Ectodermal cell (in vitro differentiated cells): Measurements from ENCODE around the gene LUM. TPM values are rescaled to one million over a fixed set of nuclear protein-coding genes. Genes with fewer than 3 reads are reported as not detected.

Experiments used
- H3K27ac ChIP-seq: 2 replicates; pipeline ENCODE4 v1.7.0; 2013; ENCODE audit warnings: mild to moderate bottlenecking, low read depth, low read length; ENCODE audit not compliant: insufficient read depth, poor library complexity, severe bottlenecking
- H3K27me3 ChIP-seq: 2 replicates; pipeline ENCODE4 v1.7.0; 2013; ENCODE audit warnings: mild to moderate bottlenecking, low read length; ENCODE audit not compliant: insufficient read depth, control insufficient read depth, poor library complexity, severe bottlenecking
- H3K36me3 ChIP-seq: one replicate; pipeline ENCODE4 v1.7.0; 2013; ENCODE audit warnings: low read length; ENCODE audit not compliant: control insufficient read depth, insufficient read depth
- H3K4me1 ChIP-seq: one replicate; pipeline ENCODE4 v1.7.0; 2013; ENCODE audit warnings: low read length; ENCODE audit not compliant: control insufficient read depth, insufficient read depth
- H3K4me3 ChIP-seq: 2 replicates; pipeline ENCODE4 v1.7.0; 2013; ENCODE audit warnings: low read depth, low read length, control low read depth; ENCODE audit not compliant: insufficient read depth
- H3K9me3 ChIP-seq: 2 replicates; pipeline ENCODE4 v1.7.0; 2013; ENCODE audit warnings: mild to moderate bottlenecking, low read length, moderate library complexity; ENCODE audit not compliant: control insufficient read depth
- WGBS, 2 experiments: methylation state at CpG; one replicate each; pipeline ENCODE4 v1.1.7; 2013; ENCODE audit warnings: missing lambda C conversion rate in 2 of 2; 5-methylcytosine and 5-hydroxymethylcytosine counted together
- polyA plus RNA-seq, 4 experiments: library from polyadenylated mRNA; stranded (reverse); fragments of 50-300 nt; gene quantifications; one replicate each; pipeline ENCODE4 v1.2.3, GENCODE V29; 2013

Gene LUM, protein sequence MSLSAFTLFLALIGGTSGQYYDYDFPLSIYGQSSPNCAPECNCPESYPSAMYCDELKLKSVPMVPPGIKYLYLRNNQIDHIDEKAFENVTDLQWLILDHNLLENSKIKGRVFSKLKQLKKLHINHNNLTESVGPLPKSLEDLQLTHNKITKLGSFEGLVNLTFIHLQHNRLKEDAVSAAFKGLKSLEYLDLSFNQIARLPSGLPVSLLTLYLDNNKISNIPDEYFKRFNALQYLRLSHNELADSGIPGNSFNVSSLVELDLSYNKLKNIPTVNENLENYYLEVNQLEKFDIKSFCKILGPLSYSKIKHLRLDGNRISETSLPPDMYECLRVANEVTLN
- 9.6 TPM for polyA plus RNA-seq (2013, experiment 1 of 4)
- polyA plus RNA-seq (2013, experiment 2 of 4), result 5.6 TPM
- polyA plus RNA-seq (2013, experiment 3 of 4), result 29.8 TPM
- polyA plus RNA-seq (2013, experiment 4 of 4), result 18.2 TPM

DNA sequence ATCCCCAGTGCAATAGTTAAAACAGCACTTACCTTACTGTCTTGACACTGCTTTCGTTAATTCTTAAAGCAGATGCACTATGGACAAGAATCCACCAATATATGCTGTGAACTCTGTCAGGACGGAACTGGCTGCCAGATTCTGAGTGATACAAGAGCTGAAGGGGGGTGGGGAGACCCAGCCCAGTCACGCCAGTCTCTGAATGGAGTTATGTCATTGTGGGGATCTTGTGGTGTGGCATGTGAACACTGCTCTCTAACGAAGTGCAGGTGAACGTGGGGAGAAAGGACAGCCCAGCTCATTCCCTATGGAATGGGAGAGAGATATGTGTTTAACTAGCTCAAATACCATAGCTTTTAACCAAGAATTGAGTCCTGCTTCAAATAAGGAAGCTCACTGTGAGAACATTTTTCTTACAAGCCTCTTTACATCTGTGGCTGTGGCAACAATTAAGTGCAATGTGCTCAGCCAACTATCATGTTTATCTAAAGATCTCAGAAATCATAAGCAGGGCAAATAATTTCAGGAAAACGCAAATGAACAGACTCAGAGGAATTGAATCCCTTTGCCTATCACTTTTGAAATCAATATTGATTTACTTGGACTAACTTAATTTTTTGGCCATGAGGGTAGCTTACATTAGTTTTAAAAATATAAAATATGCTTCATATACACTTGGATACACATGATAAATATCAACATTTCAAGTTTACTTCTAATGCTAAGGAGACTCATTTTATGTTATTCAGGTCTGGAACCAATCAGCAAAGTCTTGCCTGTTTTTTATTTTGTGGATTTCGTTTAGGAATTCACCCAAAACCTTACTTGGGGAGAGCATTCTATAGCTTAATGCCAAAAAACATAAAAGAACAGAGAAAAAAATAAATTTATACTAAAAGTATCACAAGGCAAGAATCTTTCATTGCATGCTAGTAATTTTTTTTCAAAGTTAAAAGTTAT lies at the start of gene LUM:
TSS of gene LUM (minus strand) at position 129 of the 960 bp plus-strand sequence. CDS start 2,515 bp downstream, outside the sequence.
- Histone ChIP-seq H3K27ac (no peak within 1 kb of the TSS), H3K4me3 (no peak within 1 kb of the TSS), H3K36me3 (no peaks in the 10 kb centered on the region), H3K4me1 (peaks cover 5% of the 10 kb centered on the region), H3K27me3 (no peaks in the 10 kb centered on the region), H3K9me3 (no peaks in the 10 kb centered on the region)
- 68 to 74% methylated on average over 6 to 7 of the region's 7 CpGs for WGBS, 2 experiments

DNA sequence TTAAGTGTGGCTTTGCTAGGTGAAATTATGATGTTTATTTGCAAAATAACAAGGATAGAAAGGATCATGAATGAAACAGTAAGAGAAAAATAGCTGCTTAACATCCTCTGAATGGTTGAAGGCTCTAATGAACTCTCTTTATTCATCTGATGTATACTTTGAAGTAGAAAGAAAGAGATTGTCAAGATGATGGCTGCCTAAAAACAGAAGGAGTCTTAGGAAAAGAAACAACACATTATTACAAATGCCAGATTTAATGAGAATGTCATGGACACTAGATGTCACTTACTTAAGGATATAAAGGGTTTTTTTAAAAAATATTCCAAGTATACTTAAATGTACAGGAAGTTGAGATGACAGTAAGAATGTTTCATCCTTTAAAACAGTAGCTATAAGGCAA lies 49.7 kb upstream of the LUM start:
- Histone ChIP-seq H3K4me3 (no peak overlapping the region), H3K4me1 (no peaks in the 10 kb centered on the region), H3K27me3 (no peaks in the 10 kb centered on the region), H3K27ac (no peak overlapping the region), H3K36me3 (no peaks in the 10 kb centered on the region), H3K9me3 (no peaks in the 10 kb centered on the region)

DNA sequence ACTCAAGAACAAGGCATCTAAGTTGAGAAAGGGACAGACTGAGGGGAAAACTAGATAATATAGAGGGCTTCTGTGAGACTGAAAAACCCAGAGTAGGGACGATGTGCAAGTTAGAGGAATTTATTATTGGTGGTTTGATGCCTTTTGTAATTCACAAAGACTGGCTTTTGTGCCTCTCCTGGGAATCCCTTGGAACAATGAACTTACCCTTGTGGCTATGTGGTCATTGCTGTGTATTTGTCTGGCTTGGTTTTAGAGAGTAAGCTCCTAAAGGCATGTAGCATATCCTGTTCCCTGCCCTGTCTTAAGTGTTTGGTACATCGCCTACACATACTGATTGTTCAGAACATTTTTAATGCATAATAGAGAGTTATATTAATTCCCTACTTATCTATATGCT lies 44.7 kb upstream of the LUM start:
- Histone ChIP-seq H3K4me1 (no peaks in the 10 kb centered on the region), H3K27ac (no peak overlapping the region), H3K36me3 (no peaks in the 10 kb centered on the region), H3K9me3 (no peaks in the 10 kb centered on the region), H3K27me3 (no peaks in the 10 kb centered on the region), H3K4me3 (no peak overlapping the region)
- WGBS, 2 experiments, result 49 to 58% methylated on average over 1 of the region's 2 CpGs

DNA sequence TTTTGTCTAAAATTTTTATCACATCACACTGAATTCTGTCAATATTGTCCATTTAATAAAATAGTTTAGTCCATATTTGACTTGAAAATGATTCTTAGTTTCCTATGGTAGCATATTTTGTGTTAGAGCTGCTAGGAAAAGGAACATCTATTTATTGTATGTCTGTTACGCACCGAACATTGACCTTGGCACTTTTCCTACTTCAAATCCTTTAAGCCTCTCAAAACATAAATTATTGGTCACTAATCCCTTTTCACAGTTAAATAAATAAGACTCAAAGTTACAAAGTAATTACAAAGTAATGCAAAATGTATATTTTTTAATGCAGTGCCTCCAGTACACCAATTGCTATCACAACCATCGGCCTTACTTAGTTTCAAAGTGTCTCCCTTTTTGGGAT lies 42.8 kb upstream of the LUM start:
- WGBS, 2 experiments, result 87 to 100% methylated on average over 1 of the region's 3 CpGs
- no peak overlapping the region for H3K27ac ChIP-seq
- H3K9me3 ChIP-seq, result no peaks in the 10 kb centered on the region
- H3K4me3 ChIP-seq, result no peak overlapping the region
- H3K27me3 ChIP-seq, result no peaks in the 10 kb centered on the region
- H3K4me1 ChIP-seq, result no peaks in the 10 kb centered on the region
- no peaks in the 10 kb centered on the region for H3K36me3 ChIP-seq

DNA sequence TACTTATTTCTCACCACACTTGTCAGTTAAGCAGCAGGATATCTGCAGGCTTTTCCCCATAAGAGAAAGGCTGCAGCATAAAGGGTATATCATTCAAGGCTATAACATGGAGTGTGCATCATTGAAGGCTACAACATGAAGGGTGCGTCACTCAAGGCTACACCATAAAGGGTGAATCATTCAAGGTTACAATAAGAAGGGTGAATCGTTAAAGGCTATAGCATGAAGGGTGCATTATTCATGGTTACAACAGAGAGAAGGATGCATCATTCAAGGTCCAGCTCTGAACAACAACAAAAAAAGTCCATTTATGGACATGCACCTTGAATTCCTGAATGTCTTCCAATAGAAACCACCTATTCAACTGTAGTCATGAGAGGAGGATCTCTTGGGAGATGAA lies 32.8 kb upstream of the LUM start:
- Histone ChIP-seq H3K4me1 (no peaks in the 10 kb centered on the region), H3K27me3 (no peaks in the 10 kb centered on the region), H3K36me3 (no peaks in the 10 kb centered on the region), H3K9me3 (no peaks in the 10 kb centered on the region), H3K27ac (no peak overlapping the region), H3K4me3 (no peak overlapping the region)
- WGBS, 2 experiments, result 94% methylated on average over 2 of the region's 2 CpGs

DNA sequence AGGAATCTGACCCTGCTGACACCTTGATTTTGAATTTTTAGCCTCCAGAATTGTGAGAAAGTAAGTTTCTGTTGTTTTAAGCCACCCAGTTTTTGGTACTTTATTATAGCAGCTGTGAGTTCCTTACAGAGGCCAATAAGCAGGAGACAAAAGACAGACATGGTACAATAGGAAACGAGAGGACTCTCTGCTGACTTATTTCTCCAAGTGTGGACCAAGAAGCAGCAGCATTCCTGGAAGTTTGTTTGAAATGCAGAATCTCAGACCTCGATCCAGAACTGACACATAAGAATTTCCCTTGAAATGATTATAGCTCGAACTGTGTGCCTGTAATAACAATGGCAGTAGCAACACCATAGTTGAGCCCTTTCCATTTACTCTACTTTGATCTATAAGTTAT lies 31.9 kb upstream of the LUM start:
- H3K27ac ChIP-seq, result no peak overlapping the region
- no peaks in the 10 kb centered on the region for H3K4me1 ChIP-seq
- WGBS, 2 experiments, result 90 to 92% methylated on average over 3 of the region's 3 CpGs
- H3K36me3 ChIP-seq, result no peaks in the 10 kb centered on the region
- no peaks in the 10 kb centered on the region for H3K9me3 ChIP-seq
- H3K27me3 ChIP-seq, result no peaks in the 10 kb centered on the region
- no peak overlapping the region for H3K4me3 ChIP-seq

DNA sequence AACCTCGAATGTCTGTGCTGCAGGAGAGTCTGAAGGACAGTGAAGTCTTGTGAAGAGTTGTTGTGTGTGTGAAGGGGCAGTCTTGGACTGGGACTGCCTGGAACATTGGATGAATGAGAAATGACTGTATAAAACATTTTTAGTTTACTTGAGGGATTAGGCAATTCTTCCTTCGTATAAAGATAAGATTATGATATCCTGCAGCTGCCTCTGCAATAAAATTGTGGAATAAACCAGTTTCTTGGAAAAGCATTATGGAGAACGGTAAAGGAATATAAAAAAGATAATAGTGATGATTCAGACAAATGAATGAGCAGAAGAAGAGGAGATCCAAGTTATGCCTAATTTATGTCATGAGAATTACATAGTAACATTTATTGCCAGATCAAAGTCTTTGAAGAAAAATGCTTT lies 30.9 kb upstream of the LUM start:
- H3K4me3 ChIP-seq, result no peak overlapping the region
- no peaks in the 10 kb centered on the region for H3K9me3 ChIP-seq
- no peaks in the 10 kb centered on the region for H3K36me3 ChIP-seq
- no peaks in the 10 kb centered on the region for H3K4me1 ChIP-seq
- WGBS, 2 experiments, result 92 to 93% methylated on average over 3 of the region's 3 CpGs
- no peaks in the 10 kb centered on the region for H3K27me3 ChIP-seq
- no peak overlapping the region for H3K27ac ChIP-seq

DNA sequence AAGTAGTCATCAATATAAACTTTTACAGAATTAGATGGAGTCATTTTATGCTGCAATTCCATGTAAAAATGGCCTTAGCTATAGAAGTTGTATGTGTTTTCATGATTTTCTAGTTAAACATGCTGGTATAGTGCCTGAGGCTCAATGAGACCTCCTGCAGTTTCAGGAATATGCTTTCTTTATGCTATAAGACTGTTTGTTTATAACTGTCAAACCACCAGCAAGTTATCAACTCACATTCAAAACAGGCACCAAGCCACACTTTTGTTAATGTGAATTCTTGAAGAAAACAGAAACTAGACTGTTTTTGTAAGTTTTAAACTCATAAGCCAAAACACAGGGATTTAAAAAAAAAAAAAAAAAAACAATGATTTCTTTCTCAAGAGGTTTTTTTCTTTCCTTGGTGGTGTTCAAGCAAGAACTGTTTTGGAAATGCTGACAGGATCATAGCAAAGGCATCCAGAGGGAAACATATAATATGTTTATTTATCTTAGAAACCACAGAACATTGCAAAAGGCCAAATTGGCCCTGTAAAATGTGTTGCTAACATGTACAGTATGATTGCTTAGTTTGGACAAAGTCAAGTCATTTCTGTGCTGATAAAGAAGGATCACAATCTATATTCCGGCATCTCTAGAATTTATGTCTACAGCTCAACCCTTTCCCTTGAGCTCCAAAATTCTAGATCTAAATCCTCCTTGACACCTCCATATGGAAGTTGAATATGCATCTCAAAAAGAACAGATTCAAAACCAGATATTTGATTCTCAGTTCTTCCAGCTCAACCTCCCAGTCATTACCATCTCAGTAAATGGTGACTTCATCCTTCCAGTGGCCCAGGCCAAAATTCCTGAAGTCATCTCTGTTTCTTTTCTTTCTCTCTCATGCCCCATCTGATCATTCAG lies 29.0 kb upstream of the LUM start:
- 94 to 100% methylated on average over 1 of the region's 1 CpG for whole genome bisulfite sequencing, 2 experiments
- H3K27me3 ChIP-seq, result no peaks in the 10 kb centered on the region
- H3K27ac ChIP-seq, result no peak overlapping the region
- H3K36me3 ChIP-seq, result no peaks in the 10 kb centered on the region
- H3K9me3 ChIP-seq, result no peaks in the 10 kb centered on the region
- H3K4me1 ChIP-seq, result no peaks in the 10 kb centered on the region
- no peak overlapping the region for H3K4me3 ChIP-seq

DNA sequence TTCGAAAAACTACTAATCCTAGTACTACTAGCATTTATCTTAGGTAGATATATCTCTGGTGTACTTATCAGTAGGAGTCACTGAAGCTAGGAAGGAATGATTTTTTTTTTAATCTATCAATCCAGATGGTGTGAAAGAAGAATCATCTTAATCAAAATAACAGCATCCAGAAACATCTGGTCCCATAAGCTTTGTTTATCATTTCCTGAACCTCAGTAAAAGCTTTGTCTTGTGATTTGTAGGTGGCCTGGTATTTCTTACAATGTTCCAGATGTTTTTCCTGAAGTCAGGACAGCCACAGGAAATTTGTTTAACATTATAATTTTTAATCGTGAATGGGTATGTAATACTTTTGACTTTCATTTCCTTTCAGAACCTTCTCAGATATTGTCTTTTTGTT lies 28.0 kb upstream of the LUM start:
- H3K4me3 ChIP-seq, result no peak overlapping the region
- H3K9me3 ChIP-seq, result no peaks in the 10 kb centered on the region
- no peaks in the 10 kb centered on the region for H3K36me3 ChIP-seq
- 100% methylated on average over 1 of the region's 2 CpGs; no CpG with 5 or more reads in 1 of the 2 experiments for WGBS, 2 experiments
- H3K27ac ChIP-seq, result no peak overlapping the region
- H3K27me3 ChIP-seq, result no peaks in the 10 kb centered on the region
- no peaks in the 10 kb centered on the region for H3K4me1 ChIP-seq
